HepG2 (cell line): Measurements from ENCODE around the gene ZNF20. TPM values are rescaled to one million over a fixed set of nuclear protein-coding genes. Genes with fewer than 3 reads are reported as not detected.
A peak's percentile ranks its signal among the peaks of the same experiment; 100 is the strongest.

ENCODE experiments used
- HMG20A ChIP-seq: IDR thresholded peaks from 2 replicates; pipeline ENCODE4 v1.6.1; 2016; ENCODE audit warnings: borderline replicate concordance
- NFE2 ChIP-seq: sonication (generic); formaldehyde crosslinking; IDR thresholded peaks from 2 replicates; pipeline ENCODE4 v1.4.0; 2020; ENCODE audit warnings: missing genetic modification reagents
- PAWR ChIP-seq: sonication (generic); formaldehyde crosslinking; IDR thresholded peaks from 2 replicates; pipeline ENCODE4 v1.4.0; 2020; ENCODE audit warnings: missing genetic modification reagents, mild to moderate bottlenecking, borderline replicate concordance
- REPIN1 ChIP-seq: sonication (generic); formaldehyde crosslinking; IDR thresholded peaks from 2 replicates; pipeline ENCODE4 v1.8.0; 2022; ENCODE audit warnings: missing genetic modification reagents, low read depth, mild to moderate bottlenecking, borderline replicate concordance
- SIN3A ChIP-seq: IDR thresholded peaks from 2 replicates; pipeline ENCODE4 v1.6.1; 2011; ENCODE audit warnings: low read depth, mild to moderate bottlenecking, control low read depth, low read length, borderline replicate concordance
- ZBTB7B ChIP-seq: sonication (generic); formaldehyde crosslinking; IDR thresholded peaks from 2 replicates; pipeline ENCODE4 v1.4.0; 2020; ENCODE audit warnings: missing genetic modification reagents
- ZNF7 ChIP-seq: IDR thresholded peaks from 2 replicates; pipeline ENCODE4 v1.6.1; 2016; ENCODE audit warnings: missing biosample characterization, missing genetic modification reagents
- polyA plus RNA-seq, 8 experiments: library from polyadenylated mRNA; depleted of rRNA in 3 of 8; stranded (reverse) in 7 of 8; unstranded in 1 of 8; fragments of >200 nt; fragmentation: Illumina TruSeq in 4 of 8; extraction: Trizol in 4 of 8; gene quantifications; 2 replicates each; pipeline versions ENCODE4 v1.2.1 to v1.2.3, GENCODE V29; 2011 to 2016; ENCODE audit warnings: low read depth in 4 of 8, missing spikeins in 1 of 8, mixed read lengths in 1 of 8; ENCODE audit not compliant: insufficient read depth in 1 of 8
- total RNA-seq, 5 experiments: library from RNA; depleted of rRNA; stranded (reverse); fragments of >200 nt; fragmentation: Illumina TruSeq; extraction: Trizol; gene quantifications; 2 replicates each; pipeline ENCODE4 v1.2.3, GENCODE V29; 2016; ENCODE audit warnings: low read depth in 1 of 5
- TF ChIP-seq, protein P1 (sequence below): sonication (generic); formaldehyde crosslinking; IDR thresholded peaks from 2 replicates; pipeline ENCODE4 v1.5.0; 2020; ENCODE audit warnings: mild to moderate bottlenecking, missing genetic modification reagents, borderline replicate concordance
- TF ChIP-seq, protein P2 (sequence below): sonication (generic); formaldehyde crosslinking; IDR thresholded peaks from 2 replicates; pipeline ENCODE4 v1.4.0; 2020; ENCODE audit warnings: mild to moderate bottlenecking, missing genetic modification reagents
- TF ChIP-seq, protein P3 (sequence below): IDR thresholded peaks from 2 replicates; pipeline ENCODE4 v1.6.1; 2016; ENCODE audit warnings: mild to moderate bottlenecking
- TF ChIP-seq, protein P4 (sequence below): sonication (generic); formaldehyde crosslinking; IDR thresholded peaks from 2 replicates; pipeline ENCODE4 v1.4.0; 2020; ENCODE audit warnings: missing genetic modification reagents
- TF ChIP-seq, protein P5 (sequence below): IDR thresholded peaks from 2 replicates; pipeline ENCODE4 v1.6.1; 2018; ENCODE audit warnings: missing genetic modification reagents

The ZNF20 gene
- total and polyA plus RNA-seq, 2 of the 13 experiments (the other 11 are each of a cell fraction or from before 2014, with no cell fraction given), result 1.6 to 8.0 TPM

DNA sequence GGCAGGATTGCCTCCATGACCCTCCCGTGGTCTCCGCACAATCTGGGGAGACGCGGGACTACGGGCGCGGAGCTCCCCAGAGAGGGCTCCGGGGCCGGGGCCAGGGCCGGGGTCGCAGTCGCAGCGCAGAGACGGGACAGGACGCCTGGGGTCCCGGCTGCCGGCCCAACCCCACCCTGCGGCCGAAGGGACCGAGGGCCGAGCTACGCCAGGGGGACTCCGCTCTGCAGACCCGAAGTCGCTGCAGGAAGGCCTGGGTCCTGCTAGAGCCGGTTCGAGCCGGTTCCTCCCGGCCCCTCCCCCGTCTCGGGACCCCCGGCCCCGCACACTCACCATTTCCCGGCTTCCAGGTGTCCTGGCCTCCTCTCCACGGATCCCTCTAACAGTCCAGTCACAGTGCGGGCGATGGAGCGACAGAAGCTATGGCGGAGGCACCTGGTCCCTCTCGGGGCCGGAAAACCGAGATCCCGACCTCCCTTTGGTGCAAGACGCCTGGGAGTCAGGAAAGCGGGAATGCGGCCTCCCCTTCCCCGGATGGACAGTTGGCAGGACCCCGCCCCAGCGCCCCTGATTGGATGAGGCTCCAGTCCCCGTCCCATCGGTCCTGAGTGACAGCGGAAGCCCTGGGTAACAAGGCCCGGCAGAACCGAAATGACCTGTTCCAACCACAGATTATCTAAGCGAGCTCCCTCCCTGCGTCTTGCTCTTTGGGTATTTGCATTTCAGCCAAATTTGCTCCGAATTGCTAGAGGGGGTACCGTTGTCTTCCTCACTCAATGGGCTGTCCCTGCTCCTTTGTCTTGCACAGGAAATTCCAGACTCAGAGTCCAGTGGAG, 16.3 kb upstream of the ZNF20 start, which contains the start of gene ZNF625 (continued):
- TF ChIP-seq, protein P1, sequence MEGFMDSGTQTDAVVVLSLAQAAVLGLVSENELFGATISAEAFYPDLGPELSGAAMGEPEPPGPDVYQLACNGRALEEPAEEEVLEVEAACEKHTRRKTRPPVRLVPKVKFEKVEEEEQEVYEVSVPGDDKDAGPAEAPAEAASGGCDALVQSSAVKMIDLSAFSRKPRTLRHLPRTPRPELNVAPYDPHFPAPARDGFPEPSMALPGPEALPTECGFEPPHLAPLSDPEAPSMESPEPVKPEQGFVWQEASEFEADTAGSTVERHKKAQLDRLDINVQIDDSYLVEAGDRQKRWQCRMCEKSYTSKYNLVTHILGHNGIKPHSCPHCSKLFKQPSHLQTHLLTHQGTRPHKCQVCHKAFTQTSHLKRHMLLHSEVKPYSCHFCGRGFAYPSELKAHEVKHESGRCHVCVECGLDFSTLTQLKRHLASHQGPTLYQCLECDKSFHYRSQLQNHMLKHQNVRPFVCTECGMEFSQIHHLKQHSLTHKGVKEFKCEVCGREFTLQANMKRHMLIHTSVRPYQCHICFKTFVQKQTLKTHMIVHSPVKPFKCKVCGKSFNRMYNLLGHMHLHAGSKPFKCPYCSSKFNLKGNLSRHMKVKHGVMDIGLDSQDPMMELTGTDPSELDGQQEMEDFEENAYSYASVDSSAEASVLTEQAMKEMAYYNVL (CRISPR knock-in tag), result 0 out of 2 replicates have a peak, but pooled peaks have one; percentile 41
- TF ChIP-seq, protein P2, sequence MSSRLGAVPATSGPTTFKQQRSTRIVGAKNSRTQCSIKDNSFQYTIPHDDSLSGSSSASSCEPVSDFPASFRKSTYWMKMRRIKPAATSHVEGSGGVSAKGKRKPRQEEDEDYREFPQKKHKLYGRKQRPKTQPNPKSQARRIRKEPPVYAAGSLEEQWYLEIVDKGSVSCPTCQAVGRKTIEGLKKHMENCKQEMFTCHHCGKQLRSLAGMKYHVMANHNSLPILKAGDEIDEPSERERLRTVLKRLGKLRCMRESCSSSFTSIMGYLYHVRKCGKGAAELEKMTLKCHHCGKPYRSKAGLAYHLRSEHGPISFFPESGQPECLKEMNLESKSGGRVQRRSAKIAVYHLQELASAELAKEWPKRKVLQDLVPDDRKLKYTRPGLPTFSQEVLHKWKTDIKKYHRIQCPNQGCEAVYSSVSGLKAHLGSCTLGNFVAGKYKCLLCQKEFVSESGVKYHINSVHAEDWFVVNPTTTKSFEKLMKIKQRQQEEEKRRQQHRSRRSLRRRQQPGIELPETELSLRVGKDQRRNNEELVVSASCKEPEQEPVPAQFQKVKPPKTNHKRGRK (CRISPR knock-in tag), result 0 out of 2 replicates have a peak, but pooled peaks have one; percentile 34
- TF ChIP-seq ZBTB7B (CRISPR knock-in tag) (peak; percentile 61), PAWR (CRISPR knock-in tag) (no peak), REPIN1 (CRISPR knock-in tag) (peak; percentile 44; the same call in 1 of the 2 replicates), SIN3A (peak; percentile 75; the same call in 1 of the 2 replicates), HMG20A (CRISPR knock-in tag) (no peak), ZNF7 (CRISPR knock-in tag) (no peak), NFE2 (CRISPR knock-in tag) (no peak)
- TF ChIP-seq, protein P3, sequence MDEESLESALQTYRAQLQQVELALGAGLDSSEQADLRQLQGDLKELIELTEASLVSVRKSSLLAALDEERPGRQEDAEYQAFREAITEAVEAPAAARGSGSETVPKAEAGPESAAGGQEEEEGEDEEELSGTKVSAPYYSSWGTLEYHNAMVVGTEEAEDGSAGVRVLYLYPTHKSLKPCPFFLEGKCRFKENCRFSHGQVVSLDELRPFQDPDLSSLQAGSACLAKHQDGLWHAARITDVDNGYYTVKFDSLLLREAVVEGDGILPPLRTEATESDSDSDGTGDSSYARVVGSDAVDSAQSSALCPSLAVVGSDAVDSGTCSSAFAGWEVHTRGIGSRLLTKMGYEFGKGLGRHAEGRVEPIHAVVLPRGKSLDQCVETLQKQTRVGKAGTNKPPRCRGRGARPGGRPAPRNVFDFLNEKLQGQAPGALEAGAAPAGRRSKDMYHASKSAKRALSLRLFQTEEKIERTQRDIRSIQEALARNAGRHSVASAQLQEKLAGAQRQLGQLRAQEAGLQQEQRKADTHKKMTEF, result peak; percentile 69; the same call in 1 of the 2 replicates
- TF ChIP-seq, protein P4, sequence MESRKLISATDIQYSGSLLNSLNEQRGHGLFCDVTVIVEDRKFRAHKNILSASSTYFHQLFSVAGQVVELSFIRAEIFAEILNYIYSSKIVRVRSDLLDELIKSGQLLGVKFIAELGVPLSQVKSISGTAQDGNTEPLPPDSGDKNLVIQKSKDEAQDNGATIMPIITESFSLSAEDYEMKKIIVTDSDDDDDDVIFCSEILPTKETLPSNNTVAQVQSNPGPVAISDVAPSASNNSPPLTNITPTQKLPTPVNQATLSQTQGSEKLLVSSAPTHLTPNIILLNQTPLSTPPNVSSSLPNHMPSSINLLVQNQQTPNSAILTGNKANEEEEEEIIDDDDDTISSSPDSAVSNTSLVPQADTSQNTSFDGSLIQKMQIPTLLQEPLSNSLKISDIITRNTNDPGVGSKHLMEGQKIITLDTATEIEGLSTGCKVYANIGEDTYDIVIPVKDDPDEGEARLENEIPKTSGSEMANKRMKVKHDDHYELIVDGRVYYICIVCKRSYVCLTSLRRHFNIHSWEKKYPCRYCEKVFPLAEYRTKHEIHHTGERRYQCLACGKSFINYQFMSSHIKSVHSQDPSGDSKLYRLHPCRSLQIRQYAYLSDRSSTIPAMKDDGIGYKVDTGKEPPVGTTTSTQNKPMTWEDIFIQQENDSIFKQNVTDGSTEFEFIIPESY, result no peak
- TF ChIP-seq, protein P5, sequence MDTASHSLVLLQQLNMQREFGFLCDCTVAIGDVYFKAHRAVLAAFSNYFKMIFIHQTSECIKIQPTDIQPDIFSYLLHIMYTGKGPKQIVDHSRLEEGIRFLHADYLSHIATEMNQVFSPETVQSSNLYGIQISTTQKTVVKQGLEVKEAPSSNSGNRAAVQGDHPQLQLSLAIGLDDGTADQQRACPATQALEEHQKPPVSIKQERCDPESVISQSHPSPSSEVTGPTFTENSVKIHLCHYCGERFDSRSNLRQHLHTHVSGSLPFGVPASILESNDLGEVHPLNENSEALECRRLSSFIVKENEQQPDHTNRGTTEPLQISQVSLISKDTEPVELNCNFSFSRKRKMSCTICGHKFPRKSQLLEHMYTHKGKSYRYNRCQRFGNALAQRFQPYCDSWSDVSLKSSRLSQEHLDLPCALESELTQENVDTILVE (CRISPR knock-in tag), result peak; percentile 50; the same call in 1 of the 2 replicates
